ENCODE results near the gene ZCCHC14.

DNA sequence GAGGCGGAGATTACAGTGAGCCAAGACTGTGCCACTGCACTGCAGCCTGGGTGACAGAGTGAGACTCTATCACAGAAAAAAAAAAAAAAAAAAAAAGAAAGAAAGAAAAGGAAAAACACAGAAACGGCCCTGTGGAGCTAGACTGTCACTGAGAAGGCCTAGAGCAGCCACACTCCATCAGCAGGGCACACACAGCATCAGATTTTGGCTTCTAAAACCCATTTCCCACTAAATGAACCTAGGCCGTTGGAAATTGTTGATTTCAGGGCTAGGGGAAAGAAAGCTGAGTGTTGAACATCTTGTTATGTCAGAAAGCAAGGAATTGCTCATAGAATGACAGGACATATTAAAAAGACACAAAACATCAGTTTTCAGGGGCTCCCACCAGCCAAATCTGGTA lies 48.9 kb downstream of the ZCCHC14 start:
- TF ChIP-seq, protein P1, sequence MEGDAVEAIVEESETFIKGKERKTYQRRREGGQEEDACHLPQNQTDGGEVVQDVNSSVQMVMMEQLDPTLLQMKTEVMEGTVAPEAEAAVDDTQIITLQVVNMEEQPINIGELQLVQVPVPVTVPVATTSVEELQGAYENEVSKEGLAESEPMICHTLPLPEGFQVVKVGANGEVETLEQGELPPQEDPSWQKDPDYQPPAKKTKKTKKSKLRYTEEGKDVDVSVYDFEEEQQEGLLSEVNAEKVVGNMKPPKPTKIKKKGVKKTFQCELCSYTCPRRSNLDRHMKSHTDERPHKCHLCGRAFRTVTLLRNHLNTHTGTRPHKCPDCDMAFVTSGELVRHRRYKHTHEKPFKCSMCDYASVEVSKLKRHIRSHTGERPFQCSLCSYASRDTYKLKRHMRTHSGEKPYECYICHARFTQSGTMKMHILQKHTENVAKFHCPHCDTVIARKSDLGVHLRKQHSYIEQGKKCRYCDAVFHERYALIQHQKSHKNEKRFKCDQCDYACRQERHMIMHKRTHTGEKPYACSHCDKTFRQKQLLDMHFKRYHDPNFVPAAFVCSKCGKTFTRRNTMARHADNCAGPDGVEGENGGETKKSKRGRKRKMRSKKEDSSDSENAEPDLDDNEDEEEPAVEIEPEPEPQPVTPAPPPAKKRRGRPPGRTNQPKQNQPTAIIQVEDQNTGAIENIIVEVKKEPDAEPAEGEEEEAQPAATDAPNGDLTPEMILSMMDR (IDR thresholded peaks at IDR 0.05), result no peak
- TF ChIP-seq POLR2A (IDR thresholded peaks at IDR 0.05), result no peak
